ENCODE measurements around the gene PIK3CG.
"Not testable (repeated sequence)": the region's sequence is repeated elsewhere in the genome, so short reads cannot be mapped to it uniquely, and the experiment has no call there.

Gene PIK3CG

GRCh38 chr7:106936236-106936635 lies 71.2 kb downstream of the PIK3CG start:
- 0 out of 22 replicates have a peak, but pooled peaks of 1 of the 11 experiments have one; percentile 29 for TF ChIP-seq Cebpa-rat (IDR thresholded peaks at IDR 0.05)

GRCh38 chr7:106938122-106938521 lies 73.0 kb downstream of the PIK3CG start:
- not testable (repeated sequence) for H3K9ac ChIP-seq; H3K27me3 ChIP-seq; H3K36me3 ChIP-seq; H3K4me1 ChIP-seq; H3K4me3 ChIP-seq; H4K20me1 ChIP-seq; H3K27ac ChIP-seq; H3K9me3 ChIP-seq (replicated peaks in 1 of 11); H3K4me2 ChIP-seq

More at GRCh38 chr7:106936236-106936635, 71.2 kb downstream of the PIK3CG start:
- Histone ChIP-seq H3K4me2 (no peak overlapping the region), H3K27me3 (no peaks in the 10 kb centered on the region), H3K4me1 (no peaks in the 10 kb centered on the region), H3K4me3 (no peak overlapping the region), H3K27ac (no peak overlapping the region), H3K36me3 (no peaks in the 10 kb centered on the region), H3K9me3 (replicated peaks in 1 of 11) (peaks cover 0 to 3% (median 0%) of the 10 kb centered on the region in 11 experiments; a peak in 1 of 22 replicates), H4K20me1 (no peaks in the 10 kb centered on the region), H3K9ac (no peak overlapping the region)

- Histone ChIP-seq H3K9me3 (replicated peaks in 1 of 11) (peaks cover 0 to 3% (median 0%) of the 10 kb centered on the region in 11 experiments; a peak in 1 of 22 replicates), H3K4me2 (no peak overlapping the region), H3K4me3 (no peak overlapping the region), H3K27me3 (no peaks in the 10 kb centered on the region), H3K4me1 (no peaks in the 10 kb centered on the region), H3K36me3 (no peaks in the 10 kb centered on the region), H3K27ac (no peak overlapping the region), H3K9ac (no peak overlapping the region), H4K20me1 (no peaks in the 10 kb centered on the region)
- no peak for TF ChIP-seq Cebpa-rat (IDR thresholded peaks at IDR 0.05)
These were observed 73.7 kb downstream of the PIK3CG start for GRCh38 chr7:106938803-106939202.

- H3K4me2 ChIP-seq, result no peak overlapping the region
- no peaks in the 10 kb centered on the region for H3K4me1 ChIP-seq
- no peaks in the 10 kb centered on the region for H3K36me3 ChIP-seq
- no peak for TF ChIP-seq Cebpa-rat (IDR thresholded peaks at IDR 0.05)
- H3K4me3 ChIP-seq, result no peak overlapping the region
- no peaks in the 10 kb centered on the region for H3K27me3 ChIP-seq
- no peaks in the 10 kb centered on the region for H4K20me1 ChIP-seq
- no peaks in the 10 kb centered on the region for H3K9me3 ChIP-seq (replicated peaks in 1 of 11)
- no peak overlapping the region for H3K9ac ChIP-seq
- H3K27ac ChIP-seq, result no peak overlapping the region
These were observed 79.1 kb downstream of the PIK3CG start for GRCh38 chr7:106944035-106944665.

- Histone ChIP-seq H3K4me3 (no peak overlapping the region), H4K20me1 (no peaks in the 10 kb centered on the region), H3K4me1 (peaks cover 0 to 16% (median 0%) of the 10 kb centered on the region in 10 experiments; a peak in 6 of 20 replicates), H3K9me3 (replicated peaks in 1 of 11) (no peaks in the 10 kb centered on the region), H3K36me3 (no peaks in the 10 kb centered on the region), H3K27ac (no peak overlapping the region), H3K27me3 (no peaks in the 10 kb centered on the region), H3K9ac (no peak overlapping the region), H3K4me2 (no peak overlapping the region)
- no peak for TF ChIP-seq Cebpa-rat (IDR thresholded peaks at IDR 0.05)
These were observed 82.2 kb downstream of the PIK3CG start for GRCh38 chr7:106947244-106947728.

- Histone ChIP-seq H3K4me3 (no peak overlapping the region), H3K27ac (peak overlapping the region in 3 of 11 experiments; percentile 62 to 72 (median 71); a peak in 6 of 22 replicates), H3K27me3 (no peaks in the 10 kb centered on the region), H3K36me3 (no peaks in the 10 kb centered on the region), H3K4me2 (peak overlapping the region in 3 of 11 experiments; percentile 67 to 85 (median 74); a peak in 6 of 22 replicates), H3K9ac (peak overlapping the region in 3 of 11 experiments; percentile 24 to 48 (median 36); a peak in 3 of 22 replicates), H3K9me3 (replicated peaks in 1 of 11) (peaks cover 0 to 15% (median 6%) of the 10 kb centered on the region in 11 experiments; a peak in 5 of 22 replicates), H3K4me1 (peaks cover 0 to 28% (median 2%) of the 10 kb centered on the region in 10 experiments; a peak in 7 of 20 replicates), H4K20me1 (no peaks in the 10 kb centered on the region; a peak in 1 of 22 replicates)
- TF ChIP-seq Cebpa-rat (IDR thresholded peaks at IDR 0.05), result no peak
These were observed 87.0 kb downstream of the PIK3CG start for GRCh38 chr7:106952001-106952657.

- H3K4me3 ChIP-seq, result no peak overlapping the region
- H3K4me2 ChIP-seq, result peak overlapping the region in 5 of 11 experiments; percentile 18 to 85 (median 67); a peak in 8 of 22 replicates
- no peaks in the 10 kb centered on the region; a peak in 1 of 22 replicates for H4K20me1 ChIP-seq
- no peaks in the 10 kb centered on the region for H3K27me3 ChIP-seq
- no peak for TF ChIP-seq Cebpa-rat (IDR thresholded peaks at IDR 0.05)
- H3K9me3 ChIP-seq (replicated peaks in 1 of 11), result peaks cover 0 to 15% (median 6%) of the 10 kb centered on the region in 11 experiments; a peak in 5 of 22 replicates
- H3K36me3 ChIP-seq, result no peaks in the 10 kb centered on the region
- peaks cover 0 to 33% (median 2%) of the 10 kb centered on the region in 10 experiments; a peak in 7 of 20 replicates for H3K4me1 ChIP-seq
- peak overlapping the region in 3 of 11 experiments; percentile 62 to 72 (median 71); a peak in 6 of 22 replicates for H3K27ac ChIP-seq
- peak overlapping the region in 3 of 11 experiments; percentile 24 to 48 (median 36); a peak in 3 of 22 replicates for H3K9ac ChIP-seq
These were observed 87.7 kb downstream of the PIK3CG start for GRCh38 chr7:106952658-106953231.

- TF ChIP-seq Cebpa-rat (IDR thresholded peaks at IDR 0.05), result no peak
These were observed 89.8 kb downstream of the PIK3CG start for GRCh38 chr7:106954840-106955239.

GRCh38 chr7:106955857-106956256 lies 90.8 kb downstream of the PIK3CG start:
- H3K36me3 ChIP-seq, H3K4me3 ChIP-seq: not testable (repeated sequence)
- peaks cover 0 to 36% (median 2%) of the 10 kb centered on the region in 10 experiments; a peak in 7 of 20 replicates for H3K4me1 ChIP-seq

More at GRCh38 chr7:106954840-106955239, 89.8 kb downstream of the PIK3CG start:
- no peak overlapping the region for H3K27ac ChIP-seq
- no peak overlapping the region for H3K4me3 ChIP-seq
- peaks cover 0 to 38% (median 2%) of the 10 kb centered on the region in 10 experiments; a peak in 7 of 20 replicates for H3K4me1 ChIP-seq
- H3K9me3 ChIP-seq (replicated peaks in 1 of 11), result peaks cover 0 to 15% (median 6%) of the 10 kb centered on the region in 11 experiments; a peak in 5 of 22 replicates
- H3K27me3 ChIP-seq, result no peaks in the 10 kb centered on the region
- H3K36me3 ChIP-seq, result no peaks in the 10 kb centered on the region
- no peak overlapping the region for H3K9ac ChIP-seq
- H4K20me1 ChIP-seq, result no peaks in the 10 kb centered on the region; a peak in 1 of 22 replicates
- H3K4me2 ChIP-seq, result no peak overlapping the region

More at GRCh38 chr7:106955857-106956256, 90.8 kb downstream of the PIK3CG start:
- H3K9ac ChIP-seq, H4K20me1 ChIP-seq, H3K27ac ChIP-seq, H3K4me2 ChIP-seq, H3K27me3 ChIP-seq: not testable (repeated sequence)
- peaks cover 0 to 15% (median 6%) of the 10 kb centered on the region in 11 experiments; a peak in 5 of 22 replicates for H3K9me3 ChIP-seq (replicated peaks in 1 of 11)
